ENCODE data around the gene SEMA4C.
A peak's percentile ranks its signal among the peaks of the same experiment; 100 is the strongest.

Gene SEMA4C

DNA sequence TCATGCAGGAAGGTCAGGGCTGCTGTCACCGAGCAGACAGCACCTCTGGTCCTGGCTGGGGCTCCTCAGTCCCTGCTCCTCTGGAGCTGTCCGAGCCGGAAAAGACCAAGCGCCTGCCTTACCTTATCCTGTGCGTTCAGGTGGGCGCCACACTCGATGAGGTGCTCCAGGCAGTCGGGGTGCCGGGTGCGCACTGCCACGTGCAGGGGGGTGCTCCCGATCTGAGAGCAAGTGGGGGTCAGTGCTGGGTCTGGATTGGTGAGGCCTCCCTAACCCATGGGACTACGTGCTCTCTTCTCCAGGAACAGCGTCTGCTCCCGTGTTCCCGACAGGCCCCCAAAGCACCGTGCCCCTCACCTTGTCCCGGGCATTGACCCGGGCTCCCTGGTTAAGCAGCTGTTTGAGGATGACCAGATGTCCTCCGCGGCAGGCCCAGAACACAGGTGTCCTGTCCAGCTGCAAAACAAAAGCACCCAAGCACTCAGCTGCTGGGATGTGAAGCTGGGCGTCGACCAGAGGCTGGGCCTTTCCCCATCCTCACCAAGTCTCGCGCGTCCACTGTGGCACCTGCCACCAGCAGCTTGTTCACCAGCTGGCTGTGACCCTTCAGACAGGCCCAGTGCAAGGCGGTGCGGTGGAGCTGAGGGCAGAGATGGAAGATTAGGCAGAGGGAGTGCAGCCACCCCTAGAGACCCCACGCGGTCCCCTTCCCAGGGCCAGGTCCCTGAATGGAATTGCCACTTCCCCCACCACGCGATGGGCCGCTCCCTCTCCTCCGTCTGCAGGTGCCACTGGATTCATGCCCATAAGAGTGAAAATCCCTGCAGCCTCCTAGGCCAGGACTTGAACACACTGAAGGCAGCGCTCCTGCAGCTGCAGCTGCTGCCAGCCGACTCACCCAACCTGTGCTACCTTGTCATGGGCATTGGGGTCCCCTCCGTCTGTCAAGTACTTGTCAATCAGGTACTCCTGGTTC lies 29.7 kb downstream of the SEMA4C start:
- DNase-seq: no peak

DNA sequence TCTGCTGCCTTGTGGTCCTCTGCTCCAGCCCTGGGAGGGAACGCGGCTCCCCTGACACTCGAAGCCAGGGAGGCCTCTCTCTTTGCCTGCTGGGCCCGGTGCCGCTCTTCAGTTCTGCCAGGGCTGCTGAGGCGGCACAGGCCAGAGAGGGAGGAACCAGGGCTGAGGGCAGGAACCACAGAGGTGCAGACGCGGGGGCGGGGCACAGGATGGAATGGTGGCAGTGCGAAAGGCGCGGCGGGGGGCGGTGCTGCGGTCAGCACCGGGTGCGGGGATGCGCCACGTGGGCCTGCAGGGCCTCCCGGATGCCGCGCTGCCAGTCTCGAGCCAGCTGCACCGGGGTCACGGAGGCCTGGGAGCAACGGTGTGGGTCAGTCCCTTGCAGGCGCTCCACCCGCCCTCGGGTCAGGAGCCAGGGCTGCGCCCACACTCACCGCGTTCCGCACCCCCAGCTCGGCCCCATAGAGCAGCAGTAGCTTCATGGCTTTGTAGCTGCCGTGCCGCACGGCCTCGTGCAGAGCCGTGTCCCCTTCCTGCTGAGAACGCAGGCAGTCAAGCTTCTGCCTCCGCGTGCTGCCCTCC lies 30.5 kb downstream of the SEMA4C start:
- peak; percentile 95 for DNase-seq

DNA sequence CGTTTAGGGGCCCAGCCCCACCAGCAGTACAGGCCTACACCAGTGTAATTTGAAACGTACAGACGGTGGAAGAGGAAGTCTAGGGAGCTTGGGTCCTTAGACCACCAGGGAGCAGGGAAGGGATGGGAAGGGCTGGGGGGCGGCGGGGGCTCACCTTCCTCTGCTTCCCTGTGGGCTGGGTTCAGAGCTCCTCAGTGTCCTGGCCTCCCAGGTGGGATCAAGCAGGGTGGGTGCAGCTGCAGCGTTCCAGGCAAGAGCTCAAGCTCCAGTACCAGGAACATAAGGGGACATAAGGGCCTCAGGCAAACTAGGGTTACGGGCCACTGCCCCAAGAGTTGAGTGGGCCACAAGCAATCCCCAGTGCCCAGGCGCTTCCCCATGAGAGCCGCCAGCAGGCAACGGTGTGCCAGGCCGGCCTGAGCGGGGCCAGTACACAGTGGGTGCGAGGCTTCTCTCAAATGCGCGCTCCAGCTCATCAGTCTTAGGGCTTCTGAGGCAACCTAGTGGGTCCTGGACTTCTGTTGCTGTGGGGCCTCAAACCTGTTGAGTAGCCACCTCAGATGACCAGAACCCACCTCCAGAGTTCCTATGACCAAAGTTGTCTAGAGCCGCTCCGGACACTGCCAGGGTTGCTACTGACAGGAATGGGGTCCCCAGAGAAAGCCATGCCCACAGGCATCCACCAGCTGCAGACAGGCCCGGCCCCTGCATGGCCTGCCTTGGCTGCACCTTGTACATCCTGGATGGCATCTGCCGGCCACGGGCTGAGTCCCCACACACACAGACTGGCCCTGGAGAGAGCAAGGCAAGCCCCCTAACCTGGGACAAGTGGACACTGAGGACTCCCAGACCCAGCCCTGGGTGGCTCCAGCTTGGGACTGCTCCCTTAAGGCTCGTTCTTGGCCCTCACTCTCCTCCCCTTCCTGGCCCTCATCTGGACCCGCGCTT lies 31.3 kb downstream of the SEMA4C start:
- no peak for DNase-seq

DNA sequence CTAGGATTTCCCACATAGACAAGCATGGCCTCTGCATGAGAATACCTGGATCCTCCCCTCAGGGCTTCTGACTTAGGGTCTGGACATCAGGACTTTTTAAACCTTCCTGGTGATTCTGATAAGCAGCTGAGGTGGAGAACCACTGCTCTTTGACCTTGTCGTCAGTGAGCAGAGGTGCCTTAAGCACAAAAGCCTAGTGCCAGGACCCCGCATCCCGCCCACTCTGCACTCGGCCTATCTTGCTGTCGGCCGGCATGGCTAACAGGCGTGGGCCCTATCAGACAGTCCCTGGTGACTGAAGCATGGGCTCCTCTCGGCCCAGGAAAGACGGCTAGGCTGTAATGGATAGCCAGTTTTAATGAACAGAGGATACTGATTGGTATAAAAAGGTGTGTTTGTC lies 32.3 kb downstream of the SEMA4C start:
- DNase-seq: no peak

DNA sequence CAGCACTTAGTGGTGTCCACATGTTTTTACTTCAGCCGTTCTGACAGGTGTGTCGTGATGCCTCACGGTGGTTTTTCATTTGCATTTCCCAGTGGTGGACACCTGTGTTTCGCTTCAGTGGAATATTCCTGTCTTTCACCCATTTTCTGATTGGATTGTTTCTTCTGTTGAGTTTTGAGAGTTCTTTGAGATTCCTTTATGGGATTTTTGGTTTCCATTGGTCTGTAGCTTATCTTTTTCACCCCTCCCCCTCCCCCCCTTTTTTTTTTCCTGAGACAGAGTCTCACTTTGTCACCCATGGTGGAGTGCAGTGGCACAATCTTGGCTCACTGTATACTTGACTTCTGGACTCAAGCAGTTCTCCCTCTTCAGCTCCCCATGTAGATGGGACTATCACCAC lies 34.0 kb downstream of the SEMA4C start:
- DNase-seq: no peak

DNA sequence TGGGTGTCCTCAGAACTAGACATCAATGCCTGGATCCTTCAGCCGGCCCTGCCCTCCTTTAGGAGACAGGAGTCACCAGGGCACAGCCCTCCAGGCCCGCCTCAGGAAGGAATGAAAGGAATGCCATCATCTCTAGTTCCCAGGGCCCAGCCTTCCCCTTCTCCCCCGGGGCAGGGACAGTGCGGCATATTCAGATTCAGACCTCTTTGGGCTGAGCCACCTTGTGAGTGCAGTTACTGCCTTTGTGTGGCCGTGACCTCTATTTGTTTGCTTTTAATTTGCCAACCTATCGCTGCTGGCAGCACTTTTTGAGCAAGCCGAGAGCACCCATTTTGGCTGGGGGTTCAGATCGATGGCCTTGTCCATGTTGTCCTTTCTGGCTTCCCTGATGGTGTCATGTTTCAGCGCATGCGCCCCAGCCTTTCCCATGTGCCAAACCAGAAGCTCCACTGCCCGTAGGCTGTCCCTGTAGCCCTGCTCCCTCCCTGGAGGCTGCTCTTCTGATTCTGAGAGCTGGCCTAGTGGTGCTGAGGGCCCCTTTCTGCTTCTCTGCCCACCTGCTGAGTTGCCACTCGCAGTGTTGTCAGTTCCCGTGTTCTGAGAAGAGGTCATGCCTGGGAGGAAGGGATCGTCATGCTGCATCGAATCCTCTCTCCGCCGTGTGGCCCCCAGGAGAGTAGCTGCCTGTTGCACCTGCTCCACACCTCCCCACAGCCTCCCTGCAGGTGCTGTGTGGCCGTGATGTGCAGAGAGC lies 36.9 kb downstream of the SEMA4C start:
- DNase-seq: no peak

DNA sequence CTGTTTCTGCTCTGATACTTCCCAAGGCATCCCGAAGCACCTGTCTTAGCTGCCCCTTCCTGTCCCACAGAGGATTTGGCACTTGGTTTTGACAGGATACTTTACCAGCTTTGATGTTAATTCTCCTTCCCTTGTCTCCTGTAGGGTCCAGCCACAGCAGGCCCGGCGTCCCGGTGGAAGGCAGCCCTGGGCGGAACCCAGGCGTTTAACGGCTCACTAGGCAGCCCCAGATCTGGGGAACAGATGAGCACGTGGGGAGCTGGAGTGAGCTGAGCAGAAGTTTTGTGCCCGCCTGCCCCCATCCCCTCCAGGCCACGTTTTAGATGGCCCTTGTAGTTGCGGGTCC lies 37.5 kb downstream of the SEMA4C start:
- DNase-seq: no peak

DNA sequence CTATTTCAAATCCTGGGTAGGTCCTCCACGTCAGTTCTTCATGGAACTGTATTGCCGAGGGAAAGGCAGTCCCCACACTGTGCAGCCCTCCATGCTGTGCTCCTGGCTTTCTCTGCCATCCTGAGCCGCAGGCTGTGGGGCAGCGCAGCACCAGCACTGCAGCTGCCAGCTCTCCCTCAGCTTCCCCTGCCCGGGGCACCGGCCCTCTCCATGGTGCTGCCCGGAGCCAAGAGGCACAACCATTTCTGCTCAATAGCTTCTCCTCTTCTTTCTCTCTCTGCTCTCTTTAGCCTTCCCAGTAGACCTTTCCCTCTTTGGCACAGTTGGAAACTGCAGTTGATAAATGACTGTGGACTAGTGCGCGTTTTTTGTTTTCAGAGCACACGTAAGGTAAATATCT lies 38.2 kb downstream of the SEMA4C start:
- no peak for DNase-seq

DNA sequence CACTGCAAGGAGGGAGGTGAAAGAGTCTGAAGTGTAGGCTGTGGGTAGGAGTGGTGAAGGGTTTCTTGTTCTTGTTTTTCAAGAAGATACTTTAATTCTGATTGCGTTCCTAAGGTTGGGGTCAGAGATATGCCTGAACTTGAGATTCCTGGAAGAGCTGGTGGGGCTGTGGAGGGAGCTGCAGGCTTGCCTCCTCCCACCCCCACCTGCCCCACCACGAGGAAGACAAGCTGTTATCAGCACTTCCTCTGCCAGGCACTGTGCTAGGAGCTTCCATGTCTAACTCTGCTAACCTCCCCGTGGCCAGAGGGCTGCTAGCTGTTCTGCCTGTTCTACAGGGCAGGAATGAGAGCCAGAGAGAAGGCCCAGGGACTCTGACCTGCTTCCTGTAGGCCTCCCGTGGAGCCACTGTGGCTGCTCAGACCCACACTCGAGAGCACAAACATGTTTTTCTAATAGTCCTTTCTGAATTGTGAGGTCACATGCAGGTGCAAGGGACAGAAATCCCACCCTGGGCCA lies 39.8 kb downstream of the SEMA4C start:
- DNase-seq: no peak

DNA sequence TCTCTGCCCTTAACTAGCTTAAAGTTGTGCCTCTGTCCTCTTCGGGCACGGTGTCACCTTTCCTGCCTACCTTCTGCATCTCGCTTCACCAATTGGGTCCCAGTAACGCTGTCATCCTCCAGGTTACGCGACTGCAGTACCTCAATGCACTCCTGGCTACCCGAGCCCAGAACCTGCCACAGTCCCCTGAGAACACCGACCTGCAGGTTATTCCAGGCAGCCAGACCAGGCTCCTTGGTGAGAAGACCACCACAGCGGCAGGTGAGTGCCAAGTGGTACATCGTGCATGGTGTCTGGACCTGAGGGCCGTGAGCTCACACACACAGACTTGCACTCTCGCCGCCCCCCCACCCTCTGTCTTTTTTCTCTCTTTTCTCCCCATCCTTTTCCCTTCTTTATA lies 41.0 kb downstream of the SEMA4C start:
- DNase-seq: no peak

DNA sequence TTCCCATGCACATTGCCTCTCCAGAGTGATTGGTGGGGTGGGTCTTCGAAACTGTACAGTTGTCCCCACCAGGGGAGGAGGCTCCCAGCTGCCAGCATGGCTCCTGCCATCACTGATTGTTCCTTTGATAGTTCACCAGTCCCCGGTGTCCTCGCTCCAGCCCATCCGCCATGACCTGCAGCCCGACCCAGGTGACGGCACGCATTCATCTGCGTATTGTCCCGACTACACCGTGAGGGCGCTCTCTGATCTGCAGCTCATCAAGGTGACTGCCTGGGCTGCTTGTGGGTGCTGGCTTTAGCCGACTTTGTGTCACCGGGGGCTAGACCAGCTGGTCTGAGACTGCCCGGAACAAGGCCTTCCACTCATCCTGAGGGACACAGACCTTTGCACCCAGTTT lies 41.4 kb downstream of the SEMA4C start:
- no peak for DNase-seq

DNA sequence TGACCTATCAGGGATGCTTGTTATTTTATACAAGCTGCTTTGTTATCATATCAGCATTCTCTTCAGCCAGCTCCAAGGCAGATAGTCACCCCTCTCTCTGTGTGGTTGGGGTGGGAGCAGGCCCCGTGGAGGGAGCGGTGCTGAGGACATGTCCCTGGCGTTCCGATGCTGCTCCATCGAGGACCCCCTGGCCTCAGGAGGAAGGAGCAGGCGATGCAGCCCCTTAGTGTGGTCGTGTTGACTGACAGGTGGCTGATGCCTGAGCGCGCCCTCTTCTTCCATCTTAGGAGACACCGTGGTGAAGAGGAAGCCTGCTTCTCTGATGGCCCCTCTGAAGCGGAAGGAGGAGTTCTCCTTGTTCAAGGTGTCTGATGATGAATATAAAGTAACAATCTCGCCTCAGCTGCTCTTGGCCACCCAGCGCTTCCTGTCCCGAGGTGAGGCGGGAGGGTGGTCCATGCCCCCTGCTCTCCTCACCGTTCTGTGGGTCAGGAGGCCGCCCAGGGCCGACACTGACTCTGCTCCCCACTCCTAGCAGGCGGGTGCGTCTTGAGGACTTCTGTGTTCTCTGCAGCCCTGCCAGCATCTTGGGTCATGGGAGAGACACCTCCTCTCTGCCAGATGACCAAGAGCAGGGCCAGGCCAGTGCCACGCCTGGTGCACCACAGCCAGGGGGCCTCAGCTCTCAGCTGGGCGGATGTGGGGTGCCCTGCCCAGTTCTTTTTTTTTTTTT lies 43.2 kb downstream of the SEMA4C start:
- no peak for DNase-seq

DNA sequence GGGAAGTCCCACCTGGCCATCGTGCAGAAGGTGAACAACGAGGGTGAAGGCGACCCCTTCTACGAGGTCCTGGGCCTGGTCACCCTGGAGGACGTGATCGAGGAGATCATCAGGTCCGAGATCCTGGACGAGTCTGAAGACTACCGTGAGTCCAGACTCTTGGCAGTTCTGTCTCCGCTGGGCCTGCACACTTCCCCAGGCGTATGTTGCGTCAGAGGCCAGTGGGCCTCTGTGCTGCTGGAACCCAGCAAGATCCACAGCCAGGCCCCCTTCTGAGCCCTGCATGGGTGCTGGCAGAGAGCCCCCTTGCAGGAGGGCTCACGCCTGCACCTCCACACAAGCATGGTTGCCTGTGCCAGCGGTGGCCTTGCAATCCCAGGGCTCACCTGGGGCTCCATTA lies 44.8 kb downstream of the SEMA4C start:
- no peak for DNase-seq

DNA sequence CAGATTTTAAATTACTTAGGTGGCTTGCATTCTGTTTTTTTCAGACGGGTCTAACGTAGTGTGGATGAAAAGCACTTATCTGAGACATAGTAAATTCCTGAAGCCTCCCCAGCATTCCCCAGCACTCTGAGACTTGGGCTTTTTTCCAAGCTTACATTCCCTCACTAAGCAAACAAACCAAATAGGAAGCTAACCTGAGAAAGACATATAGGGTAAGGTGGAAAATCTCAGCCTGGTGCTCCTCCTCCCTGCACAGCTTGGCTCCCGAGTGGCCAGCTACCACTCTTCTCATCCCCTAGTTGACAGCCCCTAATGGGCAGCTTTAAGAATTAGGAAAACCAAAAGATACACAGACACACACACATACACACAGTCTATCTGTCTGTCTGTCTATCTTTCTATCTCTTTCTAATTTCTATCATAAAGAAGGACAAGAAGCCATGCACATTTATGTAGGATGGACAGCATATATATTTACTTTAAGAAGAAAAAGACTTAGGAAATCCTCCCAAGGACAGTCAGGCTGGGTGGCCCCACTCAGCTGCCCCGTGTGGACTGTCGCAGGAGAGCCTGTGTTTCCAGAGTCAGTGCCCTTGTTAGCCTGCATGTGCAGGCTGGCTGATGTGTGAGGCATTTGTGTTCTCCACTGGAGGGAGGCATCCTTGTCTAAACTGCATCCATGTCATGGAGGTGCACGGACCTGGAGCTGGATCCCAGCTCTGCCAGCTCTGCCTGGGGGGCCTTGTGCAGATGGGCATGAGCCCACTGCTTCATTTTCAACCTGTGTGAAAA lies 45.6 kb downstream of the SEMA4C start:
- no peak for DNase-seq

DNA sequence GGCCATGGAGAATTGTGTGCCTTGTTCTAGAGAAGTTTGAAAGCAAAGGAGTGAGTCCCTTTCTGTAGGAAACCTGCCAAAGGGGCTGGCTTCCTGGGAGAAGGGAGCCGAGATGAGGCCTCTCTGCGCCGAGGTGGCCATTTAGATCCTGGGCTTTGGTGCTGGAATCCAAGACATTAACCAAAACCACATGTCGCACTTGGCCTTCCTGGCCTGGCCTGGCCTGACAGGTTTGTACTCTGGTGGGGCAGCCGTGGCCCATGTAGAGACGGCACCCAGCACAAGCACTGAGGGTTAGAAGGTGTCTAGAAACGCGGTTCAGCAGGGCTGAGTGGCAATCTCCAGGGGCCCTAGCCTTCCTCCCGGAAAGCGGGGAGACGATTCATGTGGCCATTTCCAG lies 46.7 kb downstream of the SEMA4C start:
- DNase-seq: no peak

DNA sequence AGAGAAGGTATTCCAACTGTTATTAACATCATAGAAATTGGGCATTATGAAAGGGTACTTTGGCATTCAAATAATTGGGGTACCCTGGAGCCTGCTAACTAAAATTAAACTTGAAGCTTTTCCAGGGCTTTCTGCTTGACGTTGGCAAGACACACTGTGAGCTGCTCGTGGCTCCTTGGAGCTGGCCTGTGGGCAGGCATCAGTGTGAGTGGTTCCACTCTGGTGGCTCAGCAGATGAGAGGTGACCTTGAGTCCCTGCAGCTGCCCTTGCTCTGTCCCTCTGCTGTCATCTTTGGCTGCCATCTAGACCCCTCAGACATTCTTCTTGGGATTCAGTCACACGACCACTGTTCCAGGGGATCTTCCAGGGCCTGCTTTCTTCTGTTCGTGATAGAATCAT lies 47.1 kb downstream of the SEMA4C start:
- DNase-seq: no peak

DNA sequence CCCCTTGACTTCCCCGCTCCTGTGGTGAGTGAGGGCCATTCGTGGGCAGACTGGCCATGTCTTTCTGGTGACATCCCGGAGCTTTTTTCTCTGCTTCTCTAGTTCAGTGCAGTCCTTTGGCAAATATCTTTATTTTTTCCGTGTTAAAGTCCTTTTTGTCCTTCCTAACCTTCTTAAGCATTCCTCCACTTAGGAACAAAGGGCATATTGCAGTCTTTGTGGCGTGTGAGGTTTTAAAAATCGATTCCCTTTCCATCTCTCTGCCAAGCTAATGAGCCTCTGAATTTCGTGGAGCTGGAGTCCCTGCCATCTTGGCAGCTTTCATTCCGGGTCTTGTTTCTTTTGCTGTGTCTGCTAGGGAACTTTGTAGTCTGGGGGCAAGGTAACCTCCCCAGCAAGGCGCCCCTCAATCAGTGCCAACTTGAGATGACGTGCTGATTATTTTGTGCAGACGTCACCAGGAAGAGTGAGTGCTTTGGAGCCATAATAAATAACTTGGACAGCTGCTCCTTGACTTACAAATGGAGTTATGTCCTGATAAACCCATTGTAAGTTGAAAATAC lies 48.7 kb downstream of the SEMA4C start:
- no peak for DNase-seq

DNA sequence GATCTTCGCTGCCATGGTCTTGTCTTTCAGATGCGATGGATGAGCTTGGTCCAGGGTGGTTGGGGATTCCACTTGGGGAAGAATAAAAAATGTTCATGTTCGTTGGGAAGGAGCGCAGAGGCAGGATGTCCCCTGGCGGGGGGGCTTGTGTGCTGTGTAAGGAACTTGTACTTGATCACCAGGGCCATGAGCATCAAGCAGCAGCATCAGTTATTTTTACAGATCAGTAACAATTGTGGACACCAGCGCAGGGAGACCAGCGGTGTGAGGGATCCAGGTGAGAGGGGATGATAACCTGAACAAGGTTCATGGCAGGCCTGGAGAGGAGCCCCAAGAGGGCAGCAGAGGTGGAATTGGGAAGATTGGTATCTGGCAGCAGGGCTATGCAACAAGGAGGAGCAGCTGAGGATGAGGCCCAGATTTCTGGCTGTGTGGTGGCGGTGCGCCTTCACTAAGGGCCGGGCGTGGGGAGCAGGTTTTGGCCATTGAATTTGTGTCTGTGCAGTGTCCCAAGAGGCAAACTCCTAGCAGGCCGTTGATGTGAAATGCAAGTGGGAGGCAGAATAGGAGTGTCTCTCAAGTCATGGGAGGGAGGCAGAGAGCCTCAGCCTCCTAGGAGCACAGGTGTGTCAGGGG lies 49.9 kb downstream of the SEMA4C start:
- no peak for DNase-seq

DNA sequence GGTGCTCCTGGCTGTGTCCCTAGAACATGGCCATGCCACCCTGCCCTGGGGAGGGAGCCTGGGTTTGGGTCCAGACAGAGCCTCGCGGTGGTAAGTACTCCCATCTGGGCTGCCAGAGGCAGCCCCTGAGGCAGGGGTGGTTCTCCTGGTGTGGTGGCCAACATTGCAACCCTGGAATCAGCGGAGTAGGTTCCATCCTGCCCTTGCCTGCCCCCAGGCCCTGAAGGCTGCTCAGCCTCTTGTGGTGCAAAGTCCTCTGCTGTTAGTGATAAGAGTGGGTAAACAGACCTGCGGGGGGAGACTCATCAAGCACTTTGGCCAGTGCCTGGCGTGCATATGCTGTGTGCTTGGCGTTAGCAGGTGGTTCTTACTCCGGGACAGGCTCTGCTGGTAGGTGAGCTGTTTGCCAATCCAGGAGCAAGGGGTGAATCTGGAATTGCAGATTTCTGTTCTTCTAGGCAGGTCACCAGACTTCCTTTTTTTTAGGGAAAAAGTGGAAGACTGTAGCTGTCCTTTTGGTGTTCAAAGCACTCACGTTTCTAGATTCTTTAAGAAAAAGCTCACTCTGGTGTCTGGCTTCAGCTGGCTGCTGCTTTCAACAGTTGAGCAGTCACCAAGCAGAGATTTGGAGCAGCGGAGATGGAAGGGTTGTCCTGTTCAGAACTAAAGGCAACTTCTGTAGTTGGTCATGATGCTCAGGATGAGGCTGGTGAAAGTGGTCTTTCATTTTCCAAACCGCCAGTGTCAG lies 50.6 kb downstream of the SEMA4C start:
- no peak for DNase-seq

Data from CD4-positive, alpha-beta T cell treated with Interleukin-17A for 4 hours (primary cell).